ENCODE data around the gene CENPM.
A peak's percentile ranks its signal among the peaks of the same experiment; 100 is the strongest.

CENPM gene

DNA sequence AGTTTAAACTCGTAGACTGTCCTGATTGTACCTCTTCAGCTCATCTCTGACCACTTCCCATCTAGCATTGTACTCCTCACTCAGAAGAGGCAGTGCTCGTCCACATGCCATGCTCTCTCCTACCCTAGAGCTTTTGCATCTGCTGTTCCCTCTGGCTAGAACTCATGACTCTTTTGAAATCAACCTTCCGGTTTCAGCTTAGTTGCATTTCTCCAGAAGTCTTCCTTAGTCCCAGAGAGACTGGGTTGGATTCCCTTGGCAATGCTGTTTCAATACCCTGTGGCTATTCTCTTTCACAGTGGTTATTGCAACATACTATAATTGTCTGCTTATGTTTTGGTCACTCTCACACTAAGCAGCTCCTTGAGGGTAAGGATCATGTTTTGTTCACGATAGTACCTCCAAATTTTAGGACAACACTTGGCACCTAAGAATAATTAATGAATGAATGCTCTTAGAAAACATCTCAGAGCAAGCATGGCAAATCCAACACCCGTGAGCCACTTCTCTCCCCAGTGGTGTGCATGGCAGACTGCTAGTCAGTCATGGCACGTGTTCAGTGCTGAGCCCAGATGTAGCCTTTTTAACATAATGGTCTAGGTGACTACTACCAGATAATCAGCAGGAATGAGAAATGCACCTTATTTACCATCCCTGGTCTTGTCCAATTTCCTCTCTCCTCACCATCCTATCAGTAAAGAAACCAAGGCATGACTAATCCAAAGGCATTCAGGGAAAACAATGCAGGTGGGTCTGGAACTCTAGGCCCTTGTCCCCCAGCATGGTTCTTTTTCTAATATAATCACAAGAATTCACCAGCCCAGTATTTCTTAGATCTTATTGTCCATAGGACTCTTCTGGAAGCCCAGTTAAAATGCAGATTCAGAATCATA lies 36.8 kb upstream of the CENPM start:
- TF ChIP-seq, protein P1, sequence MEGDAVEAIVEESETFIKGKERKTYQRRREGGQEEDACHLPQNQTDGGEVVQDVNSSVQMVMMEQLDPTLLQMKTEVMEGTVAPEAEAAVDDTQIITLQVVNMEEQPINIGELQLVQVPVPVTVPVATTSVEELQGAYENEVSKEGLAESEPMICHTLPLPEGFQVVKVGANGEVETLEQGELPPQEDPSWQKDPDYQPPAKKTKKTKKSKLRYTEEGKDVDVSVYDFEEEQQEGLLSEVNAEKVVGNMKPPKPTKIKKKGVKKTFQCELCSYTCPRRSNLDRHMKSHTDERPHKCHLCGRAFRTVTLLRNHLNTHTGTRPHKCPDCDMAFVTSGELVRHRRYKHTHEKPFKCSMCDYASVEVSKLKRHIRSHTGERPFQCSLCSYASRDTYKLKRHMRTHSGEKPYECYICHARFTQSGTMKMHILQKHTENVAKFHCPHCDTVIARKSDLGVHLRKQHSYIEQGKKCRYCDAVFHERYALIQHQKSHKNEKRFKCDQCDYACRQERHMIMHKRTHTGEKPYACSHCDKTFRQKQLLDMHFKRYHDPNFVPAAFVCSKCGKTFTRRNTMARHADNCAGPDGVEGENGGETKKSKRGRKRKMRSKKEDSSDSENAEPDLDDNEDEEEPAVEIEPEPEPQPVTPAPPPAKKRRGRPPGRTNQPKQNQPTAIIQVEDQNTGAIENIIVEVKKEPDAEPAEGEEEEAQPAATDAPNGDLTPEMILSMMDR (IDR thresholded peaks at IDR 0.05; ENCODE audit: borderline replicate concordance, insufficient read depth, low read depth, low read length), result no peak
- H3K4me3 ChIP-seq (ENCODE audit: low read depth, low read length), result no peak overlapping the region

DNA sequence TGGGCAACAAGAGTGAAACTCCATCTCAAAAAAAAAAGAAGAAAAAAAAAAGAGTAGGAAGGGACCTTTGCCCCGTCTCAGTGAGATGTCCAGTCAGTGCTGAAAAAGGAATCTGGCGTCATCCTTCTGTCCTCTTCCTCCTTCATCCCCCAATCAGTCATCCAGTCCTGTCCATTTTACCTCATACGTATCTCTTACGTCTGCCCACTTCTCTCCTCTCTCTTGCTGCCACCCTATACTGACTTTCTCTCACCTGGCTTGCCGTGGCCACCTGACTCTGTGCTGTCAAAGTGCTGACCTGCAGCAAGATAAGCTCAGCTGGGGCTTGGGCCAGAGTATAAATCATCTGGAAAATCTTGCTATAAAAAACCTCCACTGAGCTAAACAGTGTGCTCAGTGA lies 35.9 kb upstream of the CENPM start:
- TF ChIP-seq, protein P1 (IDR thresholded peaks at IDR 0.05; ENCODE audit: borderline replicate concordance, insufficient read depth, low read depth, low read length), result no peak
- no peak overlapping the region for H3K4me3 ChIP-seq (ENCODE audit: low read depth, low read length)

DNA sequence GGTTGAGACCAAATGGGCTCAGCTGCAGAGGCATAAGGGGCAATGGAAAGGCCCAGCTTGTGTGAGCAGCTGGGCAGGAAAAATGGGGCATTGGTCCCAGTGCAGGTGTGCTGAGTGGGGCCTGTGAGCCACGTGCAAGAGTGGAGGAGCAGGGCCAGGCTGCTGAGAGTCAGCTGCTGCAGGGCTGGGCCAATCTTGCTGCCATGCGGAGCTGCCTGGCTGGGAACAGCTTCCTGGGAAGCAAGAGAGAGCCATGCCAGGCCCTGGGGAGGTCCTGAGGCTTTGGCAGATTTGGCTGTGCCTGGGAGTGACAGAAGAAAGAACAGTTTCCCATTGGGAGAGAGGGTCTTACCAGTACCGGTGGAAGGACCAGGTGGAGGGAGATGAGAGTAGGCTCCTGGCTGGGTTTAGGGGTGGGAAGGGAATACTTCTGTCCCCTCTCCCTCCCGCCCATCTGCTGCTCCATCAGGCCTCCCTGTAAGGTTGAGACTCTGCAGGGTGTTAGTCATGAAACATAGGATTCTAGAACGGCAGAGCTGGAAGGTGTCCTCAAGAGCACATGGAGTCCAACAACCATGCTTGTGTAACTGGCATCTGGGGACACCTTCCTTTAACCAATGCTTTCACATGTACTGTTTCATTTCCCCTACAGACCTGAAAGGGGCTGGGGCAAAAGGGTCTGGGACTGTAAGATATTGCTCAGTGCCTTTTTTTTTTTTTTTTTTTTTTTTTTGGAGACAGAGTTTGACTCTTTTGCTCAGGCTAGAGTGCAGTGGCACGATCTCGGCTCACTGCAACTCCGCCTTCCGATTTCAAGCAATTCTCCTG lies 32.7 kb upstream of the CENPM start:
- H3K4me3 ChIP-seq (ENCODE audit: low read depth, low read length), result no peak overlapping the region
- TF ChIP-seq, protein P1 (IDR thresholded peaks at IDR 0.05; ENCODE audit: borderline replicate concordance, insufficient read depth, low read depth, low read length), result no peak

DNA sequence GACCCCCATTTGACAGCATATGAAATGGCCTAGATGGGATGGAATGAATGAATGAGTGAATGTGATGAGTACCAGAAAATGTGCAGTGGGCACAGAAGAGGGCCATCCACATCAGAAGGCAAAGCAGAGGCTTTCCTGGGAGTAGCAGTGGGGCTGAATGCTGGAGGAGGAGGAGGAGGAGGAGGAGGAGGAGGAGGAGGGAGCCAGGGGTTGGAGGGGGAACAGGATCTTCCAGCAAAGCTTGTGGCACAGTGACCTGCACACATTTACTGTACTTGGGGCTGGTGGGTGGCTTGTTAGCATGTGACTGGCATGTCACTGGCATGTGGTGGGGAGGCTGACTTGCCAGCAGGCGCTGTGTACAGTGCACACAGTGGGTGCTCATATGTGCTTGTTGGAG lies 31.8 kb upstream of the CENPM start:
- H3K4me3 ChIP-seq (ENCODE audit: low read depth, low read length), result no peak overlapping the region
- TF ChIP-seq, protein P1 (IDR thresholded peaks at IDR 0.05; ENCODE audit: borderline replicate concordance, insufficient read depth, low read depth, low read length), result no peak

DNA sequence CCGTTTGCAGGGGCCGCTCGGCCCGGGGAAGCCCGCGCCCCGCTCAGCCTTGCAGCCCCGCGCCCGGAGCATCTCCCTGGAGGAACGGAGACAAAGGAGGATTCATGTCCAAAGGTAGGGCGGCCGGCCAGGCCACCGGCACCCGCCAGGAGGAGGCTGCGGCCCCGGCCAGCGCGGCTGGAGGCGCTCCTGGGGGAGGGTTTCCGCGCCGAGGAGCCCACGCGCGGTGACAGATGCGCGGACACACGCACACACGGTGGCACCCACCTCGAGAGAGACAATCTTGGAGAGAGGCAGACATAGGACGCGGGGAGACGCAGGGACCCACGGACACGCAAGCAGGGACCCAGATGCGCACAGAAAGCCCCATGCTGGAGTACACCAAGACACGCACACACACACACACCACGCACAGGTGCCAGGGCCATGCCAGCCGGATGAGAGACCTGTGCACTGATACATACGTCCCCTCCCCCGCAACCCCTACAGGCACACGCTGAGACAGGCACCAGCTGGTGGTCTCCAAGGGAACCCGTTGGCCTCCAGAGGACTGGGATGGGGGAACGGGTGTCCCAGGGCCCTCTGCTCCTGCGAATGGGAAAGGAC lies 30.1 kb upstream of the CENPM start:
- H3K4me3 ChIP-seq (ENCODE audit: low read depth, low read length), result peak overlapping the region; percentile 31
- TF ChIP-seq, protein P1 (IDR thresholded peaks at IDR 0.05; ENCODE audit: borderline replicate concordance, insufficient read depth, low read depth, low read length), result no peak

DNA sequence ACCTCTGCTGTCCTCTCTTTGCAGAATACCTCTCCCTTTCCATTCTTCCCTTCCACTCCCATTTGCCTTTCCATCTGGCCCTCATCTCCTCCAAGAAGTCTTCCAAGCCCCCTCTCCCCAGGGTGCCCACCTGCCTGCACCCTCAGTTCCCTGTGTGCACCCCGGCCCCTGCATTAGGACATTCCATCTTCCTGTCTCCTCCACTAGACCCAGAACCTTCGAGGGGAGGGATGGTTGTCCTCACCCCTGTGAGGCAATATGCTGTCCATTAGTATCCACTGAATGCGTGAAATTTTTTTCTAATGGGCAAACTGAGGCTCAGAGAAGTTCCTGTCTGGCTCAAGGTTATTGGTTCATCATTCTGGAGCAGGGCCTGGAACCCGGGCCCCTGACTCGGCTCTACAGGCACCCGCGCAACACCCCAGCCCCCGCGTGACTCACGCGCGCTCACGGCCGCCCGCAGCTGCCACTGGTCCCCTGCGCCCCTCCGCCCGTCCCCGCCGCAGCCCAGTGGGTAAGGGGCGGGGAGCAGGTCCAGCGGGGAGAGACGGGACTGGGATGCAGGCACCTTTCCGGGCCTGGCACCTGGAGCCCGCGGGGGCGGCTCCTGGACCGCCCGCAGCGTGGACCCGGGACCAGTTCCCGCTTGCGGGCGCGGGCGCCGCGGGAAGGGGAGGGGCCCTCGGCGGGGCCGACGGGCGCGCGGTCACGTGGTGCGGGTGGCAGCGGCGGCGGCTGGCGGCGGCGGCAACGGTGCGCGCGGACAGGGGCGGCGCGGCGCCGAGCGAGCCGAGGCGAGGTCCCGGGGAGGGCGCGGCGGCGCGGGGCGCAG lies 29.3 kb upstream of the CENPM start:
- peak overlapping the region; percentile 41 for H3K4me3 ChIP-seq (ENCODE audit: low read depth, low read length)
- TF ChIP-seq, protein P1 (IDR thresholded peaks at IDR 0.05; ENCODE audit: borderline replicate concordance, insufficient read depth, low read depth, low read length), result no peak

All from GM12875 (cell line).